Suprapubic skin (tissue), 4 donors: ENCODE results near the gene CNBP. TPM values are rescaled to one million over a fixed set of nuclear protein-coding genes. Genes with fewer than 3 reads are reported as not detected.
"Not testable (repeated sequence)": the region's sequence is repeated elsewhere in the genome, so short reads cannot be mapped to it uniquely, and the experiment has no call there.

Source experiments
- DNase-seq, 2 donors: peaks; one replicate each; pipeline ENCODE4 v3.0.0-alpha.2; 2019; ENCODE audit warnings: low spot score in 2 of 2
- H3K27ac ChIP-seq: fragments of 200-600 bp; sonication (generic); one replicate; pipeline ENCODE4 v1.5.1; 2019
- H3K27me3 ChIP-seq: fragments of 200-600 bp; sonication (generic); one replicate; pipeline ENCODE4 v1.5.1; 2019
- H3K36me3 ChIP-seq: fragments of 200-600 bp; sonication (generic); one replicate; pipeline ENCODE4 v1.5.1; 2019
- H3K4me1 ChIP-seq: fragments of 200-600 bp; sonication (generic); one replicate; pipeline ENCODE4 v1.5.1; 2019
- H3K4me3 ChIP-seq: fragments of 200-600 bp; sonication (generic); one replicate; pipeline ENCODE4 v1.5.1; 2019; ENCODE audit warnings: mild to moderate bottlenecking
- H3K9me3 ChIP-seq: fragments of 200-600 bp; sonication (generic); one replicate; pipeline ENCODE4 v1.5.1; 2019
- CTCF ChIP-seq, 2 donors: fragments of 200-600 bp in 1 of 2; fragments of 450-650 bp in 1 of 2; sonication (generic) in 1 of 2; IDR thresholded peaks; one replicate each; pipeline ENCODE4 v1.5.1; 2016 to 2019; ENCODE audit warnings: antibody characterized with exemption in 2 of 2, mild to moderate bottlenecking in 1 of 2, moderate library complexity in 1 of 2
- EP300 ChIP-seq: sonication (generic); formaldehyde crosslinking; IDR thresholded peaks from one replicate; pipeline ENCODE4 v1.6.1; 2017; ENCODE audit warnings: antibody characterized with exemption
- POLR2A ChIP-seq, 2 donors: fragments of 450-650 bp; IDR thresholded peaks; one replicate each; pipeline ENCODE4 v1.6.1; 2017; ENCODE audit warnings: antibody characterized with exemption in 2 of 2, mild to moderate bottlenecking in 2 of 2, moderate library complexity in 2 of 2
- POLR2AphosphoS5 ChIP-seq, 3 donors: sonication (generic); formaldehyde crosslinking; IDR thresholded peaks; one replicate each; pipeline ENCODE4 v1.6.1; 2017; ENCODE audit warnings: antibody characterized with exemption in 3 of 3
- WGBS: methylation state at CpG from one replicate; pipeline ENCODE4 v1.1.5; 2018; 5-methylcytosine and 5-hydroxymethylcytosine counted together
- total RNA-seq, 4 donors: library from RNA; depleted of rRNA; stranded (reverse); fragments of >200 nt; gene quantifications; one replicate each; pipeline ENCODE4 v1.1.0, GENCODE V29; 2016

The CNBP gene
- total RNA-seq, 4 donors from 2014 or later = 361 to 504 (median 408) TPM

- no peak for DNase-seq
- no peaks in the 10 kb centered on the region for H3K27me3 ChIP-seq
- 26% methylated on average over 1 of the region's 1 CpG for WGBS
- H3K4me3 ChIP-seq = peak overlapping the region; percentile 95
- peaks cover 9% of the 10 kb centered on the region for H3K36me3 ChIP-seq
- TF ChIP-seq CTCF (IDR thresholded peaks at IDR 0.05) = no peak
- no peak for TF ChIP-seq POLR2A (IDR thresholded peaks at IDR 0.05)
- TF ChIP-seq EP300 = no peak
- TF ChIP-seq POLR2AphosphoS5 (IDR thresholded peaks at IDR 0.05) = no peak
- peak overlapping the region; percentile 74 for H3K27ac ChIP-seq
- H3K4me1 ChIP-seq = peaks cover 78% of the 10 kb centered on the region
- no peaks in the 10 kb centered on the region for H3K9me3 ChIP-seq
Measured at GRCh38 chr3:129180461-129180860, 3.2 kb downstream of the CNBP start.

- DNase-seq = no peak
- Histone ChIP-seq H3K27ac (no peak overlapping the region), H3K9me3 (no peaks in the 10 kb centered on the region), H3K36me3 (peaks cover 27% of the 10 kb centered on the region), H3K4me3 (no peak overlapping the region), H3K27me3 (no peaks in the 10 kb centered on the region), H3K4me1 (peaks cover 85% of the 10 kb centered on the region)
- WGBS = 42% methylated on average over 1 of the region's 1 CpG
- no peak for TF ChIP-seq CTCF (IDR thresholded peaks at IDR 0.05)
- TF ChIP-seq EP300 = no peak
- no peak for TF ChIP-seq POLR2A (IDR thresholded peaks at IDR 0.05)
- TF ChIP-seq POLR2AphosphoS5 (IDR thresholded peaks at IDR 0.05) = no peak
Measured at GRCh38 chr3:129176051-129176450, 7.6 kb downstream of the CNBP start.

- H3K36me3 ChIP-seq = peaks cover 45% of the 10 kb centered on the region
- H3K4me3 ChIP-seq = no peak overlapping the region
- 54% methylated on average over 4 of the region's 4 CpGs for WGBS
Measured at GRCh38 chr3:129173725-129174124, 10.0 kb downstream of the CNBP start.

GRCh38 chr3:129173206-129173605 lies 10.5 kb downstream of the CNBP start:
- Histone ChIP-seq H3K36me3 (peaks cover 45% of the 10 kb centered on the region), H3K4me3 (no peak overlapping the region), H3K4me1 (peaks cover 56% of the 10 kb centered on the region), H3K9me3 (no peaks in the 10 kb centered on the region), H3K27ac (no peak overlapping the region), H3K27me3 (no peaks in the 10 kb centered on the region)
- TF ChIP-seq EP300 (no peak), POLR2AphosphoS5 (IDR thresholded peaks at IDR 0.05) (no peak), CTCF (IDR thresholded peaks at IDR 0.05) (no peak), POLR2A (IDR thresholded peaks at IDR 0.05) (no peak)
- DNase-seq = no peak
- WGBS = 43% methylated on average over 2 of the region's 2 CpGs

More at GRCh38 chr3:129173725-129174124, 10.0 kb downstream of the CNBP start:
- Histone ChIP-seq H3K9me3 (no peaks in the 10 kb centered on the region), H3K27ac (no peak overlapping the region), H3K4me1 (peaks cover 61% of the 10 kb centered on the region), H3K27me3 (no peaks in the 10 kb centered on the region)
- DNase-seq = no peak
- TF ChIP-seq POLR2A (IDR thresholded peaks at IDR 0.05) (no peak), POLR2AphosphoS5 (IDR thresholded peaks at IDR 0.05) (no peak), CTCF (IDR thresholded peaks at IDR 0.05) (no peak), EP300 (no peak)

- 86% methylated on average over 15 of the region's 15 CpGs for WGBS
- TF ChIP-seq CTCF (IDR thresholded peaks at IDR 0.05) = no peak
- no peak for TF ChIP-seq POLR2AphosphoS5 (IDR thresholded peaks at IDR 0.05)
- no peak for TF ChIP-seq POLR2A (IDR thresholded peaks at IDR 0.05)
- no peak for TF ChIP-seq EP300
- Histone ChIP-seq H3K9me3 (no peaks in the 10 kb centered on the region), H3K27me3 (no peaks in the 10 kb centered on the region), H3K4me1 (peaks cover 15% of the 10 kb centered on the region), H3K27ac (no peak overlapping the region), H3K4me3 (no peak overlapping the region), H3K36me3 (peaks cover 64% of the 10 kb centered on the region)
- DNase-seq = no peak
Measured at GRCh38 chr3:129166579-129167332, 16.9 kb downstream of the CNBP start.

- H3K4me3 ChIP-seq, DNase-seq, H3K9me3 ChIP-seq, H3K27ac ChIP-seq, H3K27me3 ChIP-seq: not testable (repeated sequence)
- 91% methylated on average over 8 of the region's 8 CpGs for WGBS
- Histone ChIP-seq H3K36me3 (peaks cover 52% of the 10 kb centered on the region), H3K4me1 (peaks cover 14% of the 10 kb centered on the region)
Measured at GRCh38 chr3:129165594-129165993, 18.1 kb downstream of the CNBP start.
